Posterior vena cava (tissue), 2 donors: ENCODE data around the gene GAB2. TPM values are rescaled to one million over a fixed set of nuclear protein-coding genes. Genes with fewer than 3 reads are reported as not detected.
"Not testable (repeated sequence)": the region's sequence is repeated elsewhere in the genome, so short reads cannot be mapped to it uniquely, and the experiment has no call there.

Experiments used
- DNase-seq: peaks from one replicate; pipeline ENCODE4 v3.0.0-alpha.2; 2020; ENCODE audit warnings: low spot score
- intact Hi-C, 2 donors: fragments of 100-400 bp; cut with DNase I; formaldehyde crosslinking; loops; one replicate each; pipeline versions ENCODE4 v1.14.1 to v1.14.2; 2022 to 2023
- total RNA-seq, 2 donors: library from RNA; stranded (reverse); fragmentation: NEBNext Ultra II Directional; extraction: Animal tissue kit (Norgen Biotek cat#: 25700); gene quantifications; one replicate each; pipeline ENCODE4 v1.2.1, GENCODE V29; 2021
- donor health status: DM: yes; HTN: yes; CAD: no.
- donor health status: DM: yes; HTN: yes; CAD: no.

GAB2 gene
- total RNA-seq, 2 donors from 2014 or later: 45.1 to 89.7 TPM

DNA sequence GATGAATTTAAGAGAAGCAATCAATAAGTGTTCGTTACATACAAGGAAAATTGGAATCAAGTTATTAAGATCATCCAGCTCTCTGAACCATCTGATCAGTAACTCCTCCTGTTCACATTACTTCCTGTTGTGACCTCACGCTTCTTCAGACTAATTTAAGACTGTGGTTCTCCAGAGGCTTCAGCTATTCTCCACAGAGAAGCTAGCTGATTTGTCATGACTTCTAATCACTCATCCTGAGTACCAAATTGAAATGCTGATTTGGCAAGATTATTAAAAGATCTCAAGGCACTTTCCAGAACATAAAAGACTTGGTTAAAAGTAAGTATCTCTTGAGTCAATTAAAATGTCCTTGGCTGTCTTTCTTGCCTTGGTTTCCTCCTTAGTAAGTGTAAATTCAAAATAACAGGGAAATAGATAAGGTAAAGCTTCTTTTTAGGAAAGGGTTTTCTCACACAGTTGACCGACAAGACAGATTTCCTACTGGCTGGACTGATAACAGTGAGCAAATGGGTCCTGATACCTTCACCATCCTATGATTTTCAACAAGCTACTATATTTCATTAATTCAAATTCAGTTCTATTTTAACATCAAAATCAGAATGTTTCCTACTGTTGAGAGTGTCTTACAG is 38.5 kb downstream of the GAB2 start:
- DNase-seq: no peak
- intact Hi-C loops: no loop called here

- DNase-seq: no peak
- intact Hi-C loops: no loop called here
Measured at GRCh38 chr11:78377625-78378418, 39.8 kb downstream of the GAB2 start.

GRCh38 chr11:78376858-78377257 is 40.8 kb downstream of the GAB2 start:
- DNase-seq: no peak
- intact Hi-C loops: no loop called here

- intact Hi-C loops: no loop called here
- DNase-seq: no peak
Measured at GRCh38 chr11:78374917-78375316, 42.7 kb downstream of the GAB2 start.

DNA sequence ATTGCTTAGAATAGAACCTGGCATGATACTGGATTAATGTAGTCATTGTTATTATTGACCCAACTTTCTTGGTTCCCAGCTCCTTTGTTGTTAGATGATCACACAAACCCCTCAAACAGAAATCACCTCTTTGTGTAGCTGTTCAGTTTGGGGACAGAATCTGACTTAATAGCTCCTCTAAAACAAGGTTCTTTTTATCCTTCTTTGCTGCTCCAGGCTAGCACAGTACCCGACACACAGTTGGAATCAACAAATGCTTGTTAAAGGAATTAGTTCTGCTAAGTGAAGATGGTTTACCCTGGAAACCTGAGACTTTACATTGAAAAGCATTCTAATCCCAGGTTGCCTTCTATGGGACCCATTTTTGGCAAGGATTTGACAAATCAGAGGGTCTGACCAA is 43.9 kb downstream of the GAB2 start:
- intact Hi-C loops: no loop called here
- no peak for DNase-seq

DNA sequence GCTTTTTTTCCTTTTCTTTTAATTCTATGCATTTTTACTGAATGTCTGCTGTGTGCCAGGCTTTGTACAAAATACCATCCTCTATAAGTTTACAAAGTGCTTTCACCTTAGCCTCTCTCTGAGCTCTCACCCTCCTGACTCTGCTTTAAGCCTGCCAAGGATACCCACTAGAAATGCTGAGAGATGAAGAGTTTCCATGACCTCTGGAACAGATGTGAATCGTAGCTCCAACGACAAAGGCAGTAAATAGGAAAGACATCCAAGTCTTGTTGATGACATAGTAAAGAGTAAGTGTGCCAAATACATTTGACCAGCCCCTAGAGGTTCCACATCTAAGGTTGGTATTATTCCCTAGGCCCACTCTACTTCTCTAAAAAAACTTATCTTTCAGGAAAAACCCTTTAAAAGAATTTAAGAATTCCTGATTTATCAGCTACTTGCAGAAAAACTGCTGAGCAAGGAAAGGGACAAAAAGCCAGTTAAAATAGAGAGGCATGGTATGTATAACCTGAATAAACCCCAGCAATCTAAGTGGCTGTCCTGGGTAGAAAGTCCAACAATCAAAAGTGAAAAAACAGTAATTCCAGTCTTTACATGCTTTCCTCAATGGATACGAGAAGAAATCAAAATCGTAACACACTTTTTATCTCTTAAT is 45.4 kb downstream of the GAB2 start:
- intact Hi-C loops: no loop called here
- no peak for DNase-seq

GRCh38 chr11:78371221-78371891 is 46.3 kb downstream of the GAB2 start:
- no peak for DNase-seq
- intact Hi-C loops: no loop called here

DNA sequence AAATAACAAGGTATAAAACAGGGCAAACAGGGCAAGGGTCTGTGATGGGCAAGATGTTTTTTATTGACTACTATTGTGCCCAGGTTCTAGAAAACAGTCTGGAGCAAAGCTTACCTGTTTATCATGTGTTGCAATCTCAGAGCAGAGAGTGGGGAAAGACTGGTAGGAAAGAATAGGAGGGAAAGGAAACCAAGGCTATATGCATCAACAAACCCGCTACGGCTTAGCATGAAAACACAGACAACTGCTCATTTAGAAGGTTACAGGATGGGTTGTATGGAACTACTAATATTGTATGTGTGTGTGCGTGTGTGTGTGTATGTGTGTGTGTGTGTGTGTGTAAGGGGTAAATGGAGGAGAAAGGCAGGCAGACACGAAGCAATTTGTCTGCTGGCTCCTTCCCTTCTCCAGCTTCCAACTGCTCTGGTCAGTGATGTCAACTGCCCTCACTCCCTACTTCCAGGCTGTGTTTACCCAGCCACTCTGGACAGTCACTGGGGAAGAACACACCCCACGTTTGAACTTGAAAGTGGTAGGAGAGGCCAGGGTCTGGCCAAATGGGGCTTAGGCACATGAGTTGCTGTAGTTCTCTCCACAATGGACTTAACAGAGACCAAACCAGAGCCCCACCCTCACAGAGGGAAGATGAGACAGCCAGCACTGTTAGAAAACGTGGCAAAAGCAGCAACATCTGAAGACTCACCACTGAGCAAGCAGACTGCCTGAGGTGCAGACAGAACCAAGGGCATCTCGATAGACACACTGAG is 47.0 kb downstream of the GAB2 start:
- intact Hi-C loops: no loop called here
- peak; percentile 84 for DNase-seq

- no peak for DNase-seq
- intact Hi-C loops: no loop called here
Measured at GRCh38 chr11:78365381-78365792, 52.2 kb downstream of the GAB2 start.

DNA sequence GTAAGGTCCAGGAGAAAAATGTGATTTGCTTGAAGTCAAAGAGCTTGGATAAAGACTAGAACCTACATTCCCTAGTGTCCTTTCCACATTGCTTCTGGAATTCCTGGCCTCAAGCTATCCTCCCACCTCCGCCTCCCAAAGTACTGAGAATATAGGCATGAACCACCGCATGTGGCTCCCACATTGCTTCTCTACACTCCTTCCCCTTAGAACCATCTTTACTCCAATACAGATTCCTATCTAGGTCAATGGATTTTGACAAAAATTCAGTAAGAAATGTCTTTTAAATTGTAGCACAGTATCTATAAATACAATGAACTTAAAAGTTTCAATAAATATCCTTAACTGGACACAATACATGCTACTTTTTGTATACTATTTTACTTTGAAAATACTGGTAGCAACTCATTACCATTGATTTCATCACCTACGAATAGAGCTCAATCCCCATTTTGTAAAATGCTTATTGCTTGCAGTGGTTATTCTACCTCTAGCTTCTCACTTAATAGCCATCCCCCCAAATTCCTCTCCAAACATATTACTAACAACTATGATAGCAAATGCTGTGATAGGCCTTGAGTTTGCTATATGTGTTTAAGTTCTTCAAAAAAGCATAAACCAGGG is 53.4 kb downstream of the GAB2 start:
- DNase-seq: no peak
- intact Hi-C loops: no loop called here

DNA sequence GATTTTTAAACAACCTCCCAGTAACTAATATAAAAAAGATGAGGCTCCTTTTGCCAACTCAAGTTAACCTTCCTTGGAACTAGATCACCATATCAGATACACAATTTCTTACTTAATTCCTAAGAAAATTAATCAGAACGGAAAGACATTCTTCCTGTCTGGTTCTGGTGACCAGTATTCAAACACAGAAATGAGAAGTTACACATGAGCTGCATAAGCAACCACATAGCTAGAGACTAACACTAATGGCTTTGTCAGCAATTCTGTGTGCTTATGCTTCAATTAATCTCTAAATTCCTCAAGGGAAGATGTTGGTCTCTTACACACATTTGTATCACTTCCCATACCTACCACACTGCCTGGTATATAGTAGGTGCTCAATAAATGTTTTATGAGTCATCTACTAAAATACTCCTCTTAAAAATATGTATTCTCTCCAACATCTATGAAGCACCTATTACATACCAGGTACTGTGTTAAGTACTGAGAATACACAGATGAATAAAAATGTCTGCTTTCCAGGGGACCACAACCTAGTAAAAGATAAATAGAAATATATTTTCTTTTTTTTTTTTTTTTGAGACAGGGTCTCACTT is 54.5 kb downstream of the GAB2 start:
- intact Hi-C loops: no loop called here
- no peak for DNase-seq

DNA sequence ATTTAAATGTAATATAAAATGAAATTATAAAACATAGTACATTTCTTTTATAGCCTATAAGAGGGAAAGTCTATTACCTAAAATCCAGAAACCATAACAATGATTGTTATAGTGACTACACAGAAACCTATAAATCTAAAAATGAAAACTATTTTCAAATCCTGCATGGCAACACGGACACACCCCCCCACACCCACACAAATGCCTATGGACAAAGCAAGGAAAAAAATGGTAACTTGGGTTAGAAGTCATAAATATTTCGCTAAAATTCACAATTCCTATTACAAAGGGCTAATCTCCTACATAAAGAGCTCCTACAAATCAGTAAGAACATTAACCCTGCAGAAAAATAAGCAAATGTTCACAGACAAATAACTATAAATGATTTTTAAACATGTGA is 56.4 kb downstream of the GAB2 start:
- intact Hi-C loops: no loop called here
- DNase-seq: no peak

DNA sequence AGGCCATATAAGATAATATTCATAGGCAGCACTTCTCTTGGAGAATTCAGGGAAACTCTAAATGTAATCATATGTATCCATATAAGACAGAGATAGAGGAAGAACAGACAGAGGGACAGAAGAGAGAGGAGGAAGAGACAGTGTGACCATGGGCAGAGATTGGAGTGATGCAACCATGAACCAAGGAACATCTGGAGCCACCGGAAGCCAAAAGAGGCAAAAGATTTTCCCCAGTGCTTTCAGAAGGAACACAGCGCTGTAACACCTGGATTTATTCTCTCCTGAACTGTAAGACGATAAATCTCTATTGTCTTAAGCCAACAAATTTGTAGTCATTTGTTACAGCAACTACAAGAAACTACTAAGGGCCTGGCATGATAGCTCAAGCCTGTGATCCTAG is 57.7 kb downstream of the GAB2 start:
- intact Hi-C loops: no loop called here
- no peak for DNase-seq

- DNase-seq, intact Hi-C loops: not testable (repeated sequence)
Measured at GRCh38 chr11:78357924-78358323, 59.7 kb downstream of the GAB2 start.

DNA sequence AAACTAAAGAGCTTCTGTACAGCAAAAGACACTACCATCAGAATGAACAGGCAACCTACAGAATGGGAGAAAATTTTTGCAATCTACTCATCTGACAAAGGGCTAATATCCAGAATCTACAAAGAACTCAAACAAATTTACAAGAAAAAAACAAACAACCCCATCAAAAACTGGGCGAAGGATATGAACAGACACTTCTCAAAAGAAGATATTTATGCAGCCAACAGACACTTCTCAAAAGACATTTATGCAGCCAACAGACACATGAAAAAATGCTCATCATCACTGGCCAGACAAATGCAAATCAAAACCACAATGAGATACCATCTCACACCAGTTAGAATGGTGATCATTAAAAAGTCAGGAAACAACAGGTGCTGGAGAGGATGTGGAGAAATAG is 60.2 kb downstream of the GAB2 start:
- DNase-seq, intact Hi-C loops: not testable (repeated sequence)

DNA sequence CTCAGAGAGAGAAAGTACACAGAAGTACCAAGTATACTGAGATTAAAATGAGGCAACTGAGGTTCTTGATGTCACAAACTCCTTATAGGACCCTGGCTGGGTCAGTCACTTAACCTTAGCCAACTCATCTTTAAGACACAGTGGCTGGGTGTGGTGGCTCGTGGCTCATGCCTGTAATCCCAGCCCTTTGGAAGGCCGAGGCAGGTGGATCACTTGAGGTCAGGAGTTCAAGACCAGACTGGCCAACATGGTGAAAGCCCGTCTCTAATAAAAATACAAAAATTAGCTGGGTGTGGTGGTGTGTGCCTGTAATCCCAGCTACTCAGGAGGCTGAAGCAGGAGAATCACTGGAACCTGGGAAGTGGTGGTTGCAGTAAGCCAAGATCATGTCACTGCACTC is 61.9 kb downstream of the GAB2 start:
- intact Hi-C loops, DNase-seq: not testable (repeated sequence)

DNA sequence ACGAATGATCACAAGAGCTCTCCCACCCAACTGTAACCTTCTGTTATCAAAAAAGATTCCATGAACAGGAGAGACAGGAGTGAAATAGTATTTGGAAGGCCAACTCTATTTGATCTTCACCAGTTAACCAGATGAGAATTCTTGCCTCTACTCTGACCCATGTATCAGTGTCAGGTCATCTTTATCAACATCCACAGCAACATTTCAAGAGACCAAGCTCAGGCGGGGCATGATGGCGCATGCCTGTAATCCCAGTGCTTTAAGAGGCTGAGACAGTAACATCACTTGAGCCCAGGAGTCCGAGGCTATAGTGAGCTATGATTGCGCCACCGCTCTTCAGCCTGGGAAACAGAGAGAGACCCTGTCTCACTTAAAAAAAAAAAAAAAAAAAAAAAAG is 62.3 kb downstream of the GAB2 start:
- intact Hi-C loops: no loop called here
- DNase-seq: no peak
